Erythroblast (primary cell): ENCODE measurements around the gene PRPF39.

Experiments used
- GATA1 ChIP-seq: IDR thresholded peaks from 2 replicates; pipeline ENCODE4 v1.6.1; 2011; ENCODE audit warnings: low read depth, mild to moderate bottlenecking, control low read depth, low read length, moderate library complexity
- POLR2A ChIP-seq: IDR thresholded peaks from 2 replicates; pipeline ENCODE4 v1.6.1; 2011; ENCODE audit warnings: mild to moderate bottlenecking, low read length

- TF ChIP-seq POLR2A (no peak), GATA1 (no peak)
Observed at GRCh38 chr14:45089813-45090212, 5.9 kb downstream of the PRPF39 start.
